H9 (cell line): ENCODE measurements around the gene COPS6. TPM values are rescaled to one million over a fixed set of nuclear protein-coding genes. Genes with fewer than 3 reads are reported as not detected.

Experiments
- DNase-seq: peaks from one replicate; pipeline ENCODE4 v3.0.0-alpha.2; 2017
- H2AFZ ChIP-seq: one replicate; pipeline ENCODE4 v1.6.1; 2013; ENCODE audit warnings: mild to moderate bottlenecking, low read length, control low read depth, moderate library complexity
- H2AK5ac ChIP-seq: 2 replicates; pipeline ENCODE4 v1.6.1; 2013; ENCODE audit warnings: low read length, control low read depth, mixed read lengths; ENCODE audit not compliant: insufficient read length
- H2BK120ac ChIP-seq: one replicate; pipeline ENCODE4 v1.6.1; 2013; ENCODE audit warnings: low read depth, mild to moderate bottlenecking, low read length, control low read depth, inconsistent platforms; ENCODE audit not compliant: poor library complexity, severe bottlenecking
- H2BK12ac ChIP-seq: 2 replicates; pipeline ENCODE4 v1.6.1; 2013; ENCODE audit warnings: low read length, control low read depth, mixed read lengths, low read depth; ENCODE audit not compliant: insufficient read length
- H2BK15ac ChIP-seq: 2 replicates; pipeline ENCODE4 v1.6.1; 2013; ENCODE audit warnings: low read depth, low read length, control low read depth
- H2BK20ac ChIP-seq: one replicate; pipeline ENCODE4 v1.6.1; 2013; ENCODE audit warnings: low read depth, mild to moderate bottlenecking, low read length, control low read depth, inconsistent platforms; ENCODE audit not compliant: poor library complexity, severe bottlenecking
- H2BK5ac ChIP-seq: 2 replicates; pipeline ENCODE4 v1.6.1; 2013; ENCODE audit warnings: low read length, control low read depth, mixed read lengths; ENCODE audit not compliant: insufficient read length
- H3K14ac ChIP-seq: 2 replicates; pipeline ENCODE4 v1.6.1; 2013; ENCODE audit warnings: low read length, control low read depth; ENCODE audit not compliant: insufficient read depth
- H3K18ac ChIP-seq: 2 replicates; pipeline ENCODE4 v1.6.1; 2013; ENCODE audit warnings: low read depth, mild to moderate bottlenecking, mixed read lengths, low read length, control low read depth; ENCODE audit not compliant: insufficient read length
- H3K23ac ChIP-seq: 2 replicates; pipeline ENCODE4 v1.6.1; 2013; ENCODE audit warnings: low read length, control low read depth, mixed read lengths, low read depth; ENCODE audit not compliant: insufficient read length
- H3K23me2 ChIP-seq: 2 replicates; pipeline ENCODE4 v1.6.1; 2013; ENCODE audit warnings: low read depth, mild to moderate bottlenecking, mixed read lengths, low read length, control low read depth; ENCODE audit not compliant: insufficient read length, poor library complexity, severe bottlenecking
- H3K27ac ChIP-seq: 2 replicates; pipeline ENCODE4 v1.5.1; 2013; ENCODE audit warnings: low read length, control low read depth, mixed read lengths, low read depth; ENCODE audit not compliant: insufficient read length
- H3K27me3 ChIP-seq: 2 replicates; pipeline ENCODE4 v1.6.1; 2013; ENCODE audit warnings: low read length, control low read depth, inconsistent platforms; ENCODE audit not compliant: insufficient read depth
- H3K4ac ChIP-seq: 2 replicates; pipeline ENCODE4 v1.6.1; 2013; ENCODE audit warnings: low read depth, mild to moderate bottlenecking, control low read depth, inconsistent platforms, low read length, moderate library complexity
- H3K4me1 ChIP-seq: 2 replicates; pipeline ENCODE4 v1.6.1; 2013; ENCODE audit warnings: low read length, control low read depth, inconsistent platforms; ENCODE audit not compliant: insufficient read depth
- H3K4me2 ChIP-seq: 2 replicates; pipeline ENCODE4 v1.6.1; 2013; ENCODE audit warnings: low read length, control low read depth, mixed read lengths; ENCODE audit not compliant: insufficient read length, insufficient read depth
- H3K56ac ChIP-seq: 2 replicates; pipeline ENCODE4 v1.6.1; 2013; ENCODE audit warnings: low read depth, mild to moderate bottlenecking, mixed read lengths, low read length, control low read depth; ENCODE audit not compliant: insufficient read length
- H3K79me1 ChIP-seq: 2 replicates; pipeline ENCODE4 v1.6.1; 2013; ENCODE audit warnings: low read depth, mild to moderate bottlenecking, moderate library complexity, low read length, control low read depth, inconsistent platforms; ENCODE audit not compliant: insufficient read depth, poor library complexity, severe bottlenecking
- H3K79me2 ChIP-seq: 2 replicates; pipeline ENCODE4 v1.6.1; 2013; ENCODE audit warnings: low read length, control low read depth, inconsistent platforms; ENCODE audit not compliant: insufficient read depth
- H3K9ac ChIP-seq: 2 replicates; pipeline ENCODE4 v1.6.1; 2013; ENCODE audit warnings: low read length, control low read depth, mixed read lengths; ENCODE audit not compliant: insufficient read length; ENCODE audit errors: extremely low read depth
- H3K9me3 ChIP-seq: one replicate; pipeline ENCODE4 v1.6.1; 2013; ENCODE audit warnings: low read depth, low read length, inconsistent platforms; ENCODE audit not compliant: control insufficient read depth
- H3T11ph ChIP-seq: one replicate; pipeline ENCODE4 v1.6.1; 2013; ENCODE audit warnings: mild to moderate bottlenecking, low read length, control low read depth, inconsistent platforms
- H4K20me1 ChIP-seq: one replicate; pipeline ENCODE4 v1.6.1; 2013; ENCODE audit not compliant: control insufficient read depth, insufficient read length, insufficient read depth
- H4K5ac ChIP-seq: 2 replicates; pipeline ENCODE4 v1.6.1; 2013; ENCODE audit warnings: low read depth, mild to moderate bottlenecking, mixed read lengths, low read length, control low read depth; ENCODE audit not compliant: insufficient read length
- H4K8ac ChIP-seq: replicated peaks from 2 replicates; pipeline ENCODE4 v1.6.1; 2013; ENCODE audit warnings: low read length, control low read depth, mixed read lengths, low read depth; ENCODE audit not compliant: insufficient read length
- H4K91ac ChIP-seq: 2 replicates; pipeline ENCODE4 v1.6.1; 2013; ENCODE audit warnings: low read depth, mild to moderate bottlenecking, moderate library complexity, mixed read lengths, low read length, control low read depth; ENCODE audit not compliant: insufficient read length
- H3K27ac Mint-ChIP-seq, 3 experiments: 2 replicates in 2 of 3; 3 replicates in 1 of 3; pipeline ENCODE4 v1.8.0; 2020 to 2021; ENCODE audit warnings: mixed read lengths in 3 of 3, mild to moderate bottlenecking in 1 of 3, moderate library complexity in 1 of 3
- H3K27me3 Mint-ChIP-seq: 2 replicates; pipeline ENCODE4 v1.8.0; 2021; ENCODE audit warnings: low read depth, mild to moderate bottlenecking, moderate library complexity, mixed read lengths
- H3K36me3 Mint-ChIP-seq, 3 experiments: 2 replicates in 2 of 3; 3 replicates in 1 of 3; pipeline ENCODE4 v1.8.0; 2020 to 2021; ENCODE audit warnings: low read depth in 3 of 3, mixed read lengths in 3 of 3; ENCODE audit not compliant: insufficient read depth in 1 of 3
- H3K4me1 Mint-ChIP-seq, 2 experiments: 2 replicates each; pipeline ENCODE4 v1.8.0; 2020; ENCODE audit warnings: mixed read lengths in 2 of 2
- H3K4me3 Mint-ChIP-seq, 2 experiments: 2 replicates in 1 of 2; 3 replicates in 1 of 2; pipeline ENCODE4 v1.8.0; 2020 to 2021; ENCODE audit warnings: mild to moderate bottlenecking in 2 of 2, mixed read lengths in 2 of 2, moderate library complexity in 1 of 2
- H3K9me3 Mint-ChIP-seq, 2 experiments: 2 replicates in 1 of 2; 3 replicates in 1 of 2; pipeline ENCODE4 v1.8.0; 2020; ENCODE audit warnings: mild to moderate bottlenecking in 2 of 2, mixed read lengths in 2 of 2, moderate library complexity in 1 of 2
- WGBS: extraction: QIAGEN DNeasy Blood & Tissue Kit; methylation state at CpG from one replicate; pipeline ENCODE4 v1.1.7; 2013; ENCODE audit warnings: missing lambda C conversion rate, low lambda C conversion rate, mixed read lengths; ENCODE audit not compliant: insufficient read length; ENCODE audit errors: extremely low coverage; 5-methylcytosine and 5-hydroxymethylcytosine counted together
- total RNA-seq: library from RNA; stranded (reverse); gene quantifications from 2 replicates; pipeline ENCODE4 v1.2.1, GENCODE V29; 2021
- TF ChIP-seq, protein P1 (sequence below): fragments of 200-600 bp; sonication (generic); conservative IDR thresholded peaks from 3 replicates; pipeline ENCODE4 v1.8.0; 2021; ENCODE audit warnings: antibody characterized with exemption, mild to moderate bottlenecking

The COPS6 gene
- total RNA-seq, 1 experiment from 2014 or later: 140 TPM

GRCh38 chr7:100107890-100108289 is 19.1 kb downstream of the COPS6 start:
- Histone ChIP-seq H2BK12ac (no peak overlapping the region), H4K20me1 (no peaks in the 10 kb centered on the region), H3T11ph (no peak overlapping the region), H3K9me3 (no peaks in the 10 kb centered on the region), H3K23ac (no peak overlapping the region), H3K4me1 (no peaks in the 10 kb centered on the region), H2AK5ac (no peak overlapping the region), H3K27ac (no peak overlapping the region), H3K79me2 (no peaks in the 10 kb centered on the region), H4K5ac (no peak overlapping the region), H4K91ac (no peak overlapping the region), H3K9ac (no peak overlapping the region), H2AFZ (no peak overlapping the region), H3K79me1 (no peaks in the 10 kb centered on the region), H3K27me3 (no peaks in the 10 kb centered on the region), H3K56ac (no peak overlapping the region), H2BK20ac (no peak overlapping the region), H3K23me2 (no peaks in the 10 kb centered on the region), H2BK5ac (no peak overlapping the region), H2BK15ac (no peak overlapping the region), H2BK120ac (no peak overlapping the region), H3K4ac (no peak overlapping the region), H3K14ac (no peak overlapping the region), H3K18ac (no peak overlapping the region), H3K4me2 (no peak overlapping the region), H4K8ac (no peak overlapping the region)
- Mint-ChIP-seq H3K4me1 (no peaks in the 10 kb centered on the region), H3K27me3 (no peaks in the 10 kb centered on the region; the same call in 1 of the 2 replicates), H3K36me3 (peaks cover 63 to 87% (median 86%) of the 10 kb centered on the region in 3 experiments), H3K4me3 (no peak overlapping the region), H3K9me3 (no peaks in the 10 kb centered on the region), H3K27ac (no peak overlapping the region; a peak in 1 of 7 replicates)
- no CpG with 5 or more reads among the region's 11 CpGs for WGBS
- no peak for DNase-seq
- TF ChIP-seq, protein P1, sequence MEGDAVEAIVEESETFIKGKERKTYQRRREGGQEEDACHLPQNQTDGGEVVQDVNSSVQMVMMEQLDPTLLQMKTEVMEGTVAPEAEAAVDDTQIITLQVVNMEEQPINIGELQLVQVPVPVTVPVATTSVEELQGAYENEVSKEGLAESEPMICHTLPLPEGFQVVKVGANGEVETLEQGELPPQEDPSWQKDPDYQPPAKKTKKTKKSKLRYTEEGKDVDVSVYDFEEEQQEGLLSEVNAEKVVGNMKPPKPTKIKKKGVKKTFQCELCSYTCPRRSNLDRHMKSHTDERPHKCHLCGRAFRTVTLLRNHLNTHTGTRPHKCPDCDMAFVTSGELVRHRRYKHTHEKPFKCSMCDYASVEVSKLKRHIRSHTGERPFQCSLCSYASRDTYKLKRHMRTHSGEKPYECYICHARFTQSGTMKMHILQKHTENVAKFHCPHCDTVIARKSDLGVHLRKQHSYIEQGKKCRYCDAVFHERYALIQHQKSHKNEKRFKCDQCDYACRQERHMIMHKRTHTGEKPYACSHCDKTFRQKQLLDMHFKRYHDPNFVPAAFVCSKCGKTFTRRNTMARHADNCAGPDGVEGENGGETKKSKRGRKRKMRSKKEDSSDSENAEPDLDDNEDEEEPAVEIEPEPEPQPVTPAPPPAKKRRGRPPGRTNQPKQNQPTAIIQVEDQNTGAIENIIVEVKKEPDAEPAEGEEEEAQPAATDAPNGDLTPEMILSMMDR: no peak
